GM19397 (cell line): ENCODE results near the gene KRTAP5-5.
"Not testable (repeated sequence)": the region's sequence is repeated elsewhere in the genome, so short reads cannot be mapped to it uniquely, and the experiment has no call there.

Experiments used
- ATAC-seq: cut with Tn5 transposase; IDR thresholded peaks from one replicate; pipeline ENCODE4 v1.9.1; 2021; ENCODE audit warnings: mild to moderate bottlenecking, moderate library complexity; ENCODE audit not compliant: unreplicated experiment

KRTAP5-5 gene

GRCh38 chr11:1655168-1656060 is 25.8 kb downstream of the KRTAP5-5 start:
- ATAC-seq = no peak

GRCh38 chr11:1656061-1656441 is 26.5 kb downstream of the KRTAP5-5 start:
- no peak for ATAC-seq

GRCh38 chr11:1656670-1657069 is 27.1 kb downstream of the KRTAP5-5 start:
- ATAC-seq = no peak

GRCh38 chr11:1659506-1659905 is 29.9 kb downstream of the KRTAP5-5 start:
- no peak for ATAC-seq

- ATAC-seq = no peak
These were observed 30.7 kb downstream of the KRTAP5-5 start for GRCh38 chr11:1660111-1660867.

- ATAC-seq = not testable (repeated sequence)
These were observed 32.1 kb downstream of the KRTAP5-5 start for GRCh38 chr11:1661454-1662269.

- ATAC-seq = not testable (repeated sequence)
These were observed 33.2 kb downstream of the KRTAP5-5 start for GRCh38 chr11:1662699-1663283.

GRCh38 chr11:1665313-1665712 is 35.7 kb downstream of the KRTAP5-5 start:
- ATAC-seq = no peak

- no peak for ATAC-seq
These were observed 37.7 kb downstream of the KRTAP5-5 start for GRCh38 chr11:1667121-1667850.

- no peak for ATAC-seq
These were observed 38.3 kb downstream of the KRTAP5-5 start for GRCh38 chr11:1667906-1668305.

- no peak for ATAC-seq
These were observed 39.4 kb downstream of the KRTAP5-5 start for GRCh38 chr11:1668911-1669473.

GRCh38 chr11:1669546-1670218 is 40.1 kb downstream of the KRTAP5-5 start:
- no peak for ATAC-seq

GRCh38 chr11:1670457-1670856 is 40.9 kb downstream of the KRTAP5-5 start:
- not testable (repeated sequence) for ATAC-seq

- ATAC-seq = no peak
These were observed 41.4 kb downstream of the KRTAP5-5 start for GRCh38 chr11:1670905-1671371.

GRCh38 chr11:1671658-1672057 is 42.1 kb downstream of the KRTAP5-5 start:
- ATAC-seq = no peak

GRCh38 chr11:1672613-1673350 is 43.2 kb downstream of the KRTAP5-5 start:
- no peak for ATAC-seq

GRCh38 chr11:1673446-1674172 is 44.0 kb downstream of the KRTAP5-5 start:
- no peak for ATAC-seq
